ENCODE data around the gene STX16. TPM values are rescaled to one million over a fixed set of nuclear protein-coding genes. Genes with fewer than 3 reads are reported as not detected.

STX16 gene
- total RNA-seq, 1 donor from 2014 or later, result 67.8 TPM

DNA sequence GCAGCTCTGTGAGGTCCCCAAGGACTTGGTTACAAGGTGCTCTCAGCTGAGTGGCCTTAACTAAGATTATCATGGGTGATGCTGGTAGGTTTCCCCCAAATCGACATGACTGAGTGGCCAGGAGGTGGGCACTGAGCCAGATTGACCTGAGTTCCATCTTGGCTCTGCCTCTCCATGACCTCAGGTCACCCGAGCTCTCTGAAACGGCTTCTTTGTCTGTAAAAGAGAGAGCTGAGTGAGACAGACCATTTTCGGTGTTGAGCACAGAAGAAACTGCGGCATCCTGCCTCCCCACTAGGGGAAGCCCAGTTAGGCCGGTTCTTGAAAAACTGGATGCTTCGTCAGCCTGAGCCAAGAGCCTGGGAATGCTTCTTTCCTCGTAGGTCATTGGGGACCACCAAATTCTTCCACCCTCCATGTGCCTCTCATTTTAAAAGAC is 14.1 kb upstream of the STX16 start:
- TF ChIP-seq, protein P1, sequence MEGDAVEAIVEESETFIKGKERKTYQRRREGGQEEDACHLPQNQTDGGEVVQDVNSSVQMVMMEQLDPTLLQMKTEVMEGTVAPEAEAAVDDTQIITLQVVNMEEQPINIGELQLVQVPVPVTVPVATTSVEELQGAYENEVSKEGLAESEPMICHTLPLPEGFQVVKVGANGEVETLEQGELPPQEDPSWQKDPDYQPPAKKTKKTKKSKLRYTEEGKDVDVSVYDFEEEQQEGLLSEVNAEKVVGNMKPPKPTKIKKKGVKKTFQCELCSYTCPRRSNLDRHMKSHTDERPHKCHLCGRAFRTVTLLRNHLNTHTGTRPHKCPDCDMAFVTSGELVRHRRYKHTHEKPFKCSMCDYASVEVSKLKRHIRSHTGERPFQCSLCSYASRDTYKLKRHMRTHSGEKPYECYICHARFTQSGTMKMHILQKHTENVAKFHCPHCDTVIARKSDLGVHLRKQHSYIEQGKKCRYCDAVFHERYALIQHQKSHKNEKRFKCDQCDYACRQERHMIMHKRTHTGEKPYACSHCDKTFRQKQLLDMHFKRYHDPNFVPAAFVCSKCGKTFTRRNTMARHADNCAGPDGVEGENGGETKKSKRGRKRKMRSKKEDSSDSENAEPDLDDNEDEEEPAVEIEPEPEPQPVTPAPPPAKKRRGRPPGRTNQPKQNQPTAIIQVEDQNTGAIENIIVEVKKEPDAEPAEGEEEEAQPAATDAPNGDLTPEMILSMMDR (IDR thresholded peaks at IDR 0.05), result no peak
- Histone ChIP-seq H3K4me1 (no peaks in the 10 kb centered on the region), H3K9me3 (no peaks in the 10 kb centered on the region), H3K36me3 (no peaks in the 10 kb centered on the region), H3K27me3 (ENCODE audit: low read depth) (peaks cover 16% of the 10 kb centered on the region), H3K4me3 (no peak overlapping the region), H3K27ac (no peak overlapping the region)
- ATAC-seq, result no peak
- intact Hi-C loops (cut with DNase I), result no loop called here
- no peak for DNase-seq

DNA sequence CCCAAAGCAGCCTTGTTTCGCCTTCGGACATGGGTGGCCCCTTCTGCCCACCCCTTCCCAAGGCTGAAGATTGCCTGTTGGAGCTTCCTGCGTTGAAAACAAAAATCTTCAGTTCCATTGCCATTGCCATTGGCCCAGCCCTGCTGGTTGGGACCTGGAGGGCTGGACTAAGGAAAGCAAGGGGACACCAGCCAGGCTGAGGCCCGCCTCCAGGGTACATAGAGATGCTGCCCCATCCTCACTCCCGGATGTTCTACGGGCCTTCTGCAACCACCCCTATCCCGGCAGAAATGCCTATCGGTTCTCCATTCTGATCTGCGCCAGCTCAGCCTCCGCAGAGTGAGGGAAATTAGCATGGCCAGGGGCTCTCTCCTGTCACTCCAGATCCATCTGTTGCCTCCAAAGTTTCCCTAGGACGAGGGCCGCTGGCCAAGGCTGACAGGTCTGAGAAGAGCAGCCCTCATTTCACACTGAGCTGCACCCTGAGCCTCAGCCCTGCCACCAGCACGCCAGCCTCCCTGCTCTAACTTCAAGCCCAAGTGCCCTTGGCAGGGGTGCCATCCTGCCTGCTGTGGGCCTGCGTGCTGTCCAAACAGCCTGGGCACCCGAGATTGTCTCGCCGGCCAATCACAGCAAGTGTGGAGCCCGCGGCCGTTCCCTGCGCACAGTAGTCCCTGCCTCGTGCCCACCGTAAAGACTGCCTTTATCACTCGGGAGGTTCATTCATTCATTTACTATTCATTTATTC is 13.4 kb upstream of the STX16 start:
- Histone ChIP-seq H3K9me3 (no peaks in the 10 kb centered on the region), H3K4me3 (no peak overlapping the region), H3K4me1 (no peaks in the 10 kb centered on the region), H3K36me3 (no peaks in the 10 kb centered on the region), H3K27me3 (ENCODE audit: low read depth) (peaks cover 16% of the 10 kb centered on the region), H3K27ac (no peak overlapping the region)
- intact Hi-C loops (cut with DNase I), result no loop called here
- no peak for DNase-seq
- ATAC-seq, result no peak
- TF ChIP-seq, protein P1 (IDR thresholded peaks at IDR 0.05), result no peak

DNA sequence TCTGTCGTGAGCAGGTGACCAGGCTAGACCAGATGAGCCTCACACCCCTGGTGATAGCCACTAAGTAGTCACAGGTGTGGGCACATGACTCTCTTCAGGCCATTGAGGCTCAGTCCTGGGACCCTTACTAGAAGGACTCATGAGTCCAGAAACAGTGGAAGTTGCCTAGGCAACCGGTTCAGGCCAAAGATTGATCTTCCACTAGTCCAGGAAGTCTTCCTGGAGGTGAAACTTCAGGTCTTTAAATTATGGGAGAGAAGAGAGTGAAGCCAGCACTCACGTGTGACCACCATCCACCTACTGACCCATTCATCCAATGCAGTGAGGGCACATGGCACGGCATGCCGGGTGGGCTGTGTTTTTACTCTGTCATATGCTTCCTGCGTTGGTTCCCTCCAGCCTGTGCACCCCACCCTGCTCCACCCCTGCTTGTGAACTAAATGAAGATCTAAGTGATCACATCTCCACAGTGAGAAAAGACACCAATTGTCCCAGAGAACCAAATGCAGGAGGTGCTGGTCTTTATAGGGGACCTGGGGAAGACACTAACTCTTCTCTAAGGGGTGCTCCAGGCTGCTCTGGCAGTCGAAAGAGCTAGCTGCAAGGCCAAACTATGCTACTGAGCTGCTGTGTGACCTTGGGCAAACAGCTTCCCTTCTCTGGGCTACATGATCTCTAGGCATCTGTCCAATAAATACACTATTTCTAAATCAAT is 12.5 kb upstream of the STX16 start:
- intact Hi-C loops (cut with DNase I), result no loop called here
- Histone ChIP-seq H3K9me3 (no peaks in the 10 kb centered on the region), H3K27me3 (ENCODE audit: low read depth) (peaks cover 16% of the 10 kb centered on the region), H3K36me3 (no peaks in the 10 kb centered on the region), H3K27ac (no peak overlapping the region), H3K4me1 (no peaks in the 10 kb centered on the region), H3K4me3 (no peak overlapping the region)
- DNase-seq (no peak), ATAC-seq (no peak)
- TF ChIP-seq, protein P1 (IDR thresholded peaks at IDR 0.05), result no peak

- Histone ChIP-seq H3K27me3 (ENCODE audit: low read depth) (peaks cover 13% of the 10 kb centered on the region), H3K9me3 (no peaks in the 10 kb centered on the region), H3K4me1 (no peaks in the 10 kb centered on the region), H3K27ac (no peak overlapping the region), H3K36me3 (no peaks in the 10 kb centered on the region), H3K4me3 (no peak overlapping the region)
- DNase-seq (no peak), ATAC-seq (no peak)
- intact Hi-C loops (cut with DNase I), result no loop called here
- TF ChIP-seq, protein P1 (IDR thresholded peaks at IDR 0.05), result no peak
Measured at GRCh38 chr20:58639182-58640146, 11.6 kb upstream of the STX16 start.

GRCh38 chr20:58640446-58640845 is 10.6 kb upstream of the STX16 start:
- H3K4me3 ChIP-seq, result no peak overlapping the region
- no peaks in the 10 kb centered on the region for H3K4me1 ChIP-seq
- no peak for DNase-seq

More at GRCh38 chr20:58640446-58640845, 10.6 kb upstream of the STX16 start:
- intact Hi-C loops (cut with DNase I), result no loop called here
- TF ChIP-seq, protein P1 (IDR thresholded peaks at IDR 0.05), result no peak
- H3K9me3 ChIP-seq, result no peaks in the 10 kb centered on the region
- no peaks in the 10 kb centered on the region for H3K36me3 ChIP-seq
- H3K27ac ChIP-seq, result no peak overlapping the region
- H3K27me3 ChIP-seq (ENCODE audit: low read depth), result peaks cover 7% of the 10 kb centered on the region
- ATAC-seq, result no peak

All from lower lobe of right lung (tissue), 2 donors.